ENCODE measurements around the gene ANKRD63.

Gene ANKRD63

GRCh38 chr15:40290918-40291574, 8.2 kb upstream of the ANKRD63 start:
- no peak for TF ChIP-seq CTCF (IDR thresholded peaks at IDR 0.05)

GRCh38 chr15:40290545-40290917, 7.7 kb upstream of the ANKRD63 start:
- TF ChIP-seq CTCF (IDR thresholded peaks at IDR 0.05) = no peak

- TF ChIP-seq CTCF (IDR thresholded peaks at IDR 0.05) = peak; percentile 51
These were observed 6.4 kb upstream of the ANKRD63 start for GRCh38 chr15:40289140-40289775.

GRCh38 chr15:40287968-40288367, 5.1 kb upstream of the ANKRD63 start:
- TF ChIP-seq CTCF (IDR thresholded peaks at IDR 0.05) = no peak

- TF ChIP-seq CTCF (IDR thresholded peaks at IDR 0.05) = no peak
These were observed 4.6 kb upstream of the ANKRD63 start for GRCh38 chr15:40287505-40287904.

GRCh38 chr15:40286794-40287193, 3.9 kb upstream of the ANKRD63 start:
- no peak for TF ChIP-seq CTCF (IDR thresholded peaks at IDR 0.05)

- TF ChIP-seq CTCF (IDR thresholded peaks at IDR 0.05) = no peak
These were observed 3.2 kb upstream of the ANKRD63 start for GRCh38 chr15:40286061-40286532.
